ENCODE measurements around the gene DIPK1B. TPM values are rescaled to one million over a fixed set of nuclear protein-coding genes. Genes with fewer than 3 reads are reported as not detected.

The DIPK1B gene
- total RNA-seq, 1 experiment from 2014 or later = 40.4 TPM

DNA sequence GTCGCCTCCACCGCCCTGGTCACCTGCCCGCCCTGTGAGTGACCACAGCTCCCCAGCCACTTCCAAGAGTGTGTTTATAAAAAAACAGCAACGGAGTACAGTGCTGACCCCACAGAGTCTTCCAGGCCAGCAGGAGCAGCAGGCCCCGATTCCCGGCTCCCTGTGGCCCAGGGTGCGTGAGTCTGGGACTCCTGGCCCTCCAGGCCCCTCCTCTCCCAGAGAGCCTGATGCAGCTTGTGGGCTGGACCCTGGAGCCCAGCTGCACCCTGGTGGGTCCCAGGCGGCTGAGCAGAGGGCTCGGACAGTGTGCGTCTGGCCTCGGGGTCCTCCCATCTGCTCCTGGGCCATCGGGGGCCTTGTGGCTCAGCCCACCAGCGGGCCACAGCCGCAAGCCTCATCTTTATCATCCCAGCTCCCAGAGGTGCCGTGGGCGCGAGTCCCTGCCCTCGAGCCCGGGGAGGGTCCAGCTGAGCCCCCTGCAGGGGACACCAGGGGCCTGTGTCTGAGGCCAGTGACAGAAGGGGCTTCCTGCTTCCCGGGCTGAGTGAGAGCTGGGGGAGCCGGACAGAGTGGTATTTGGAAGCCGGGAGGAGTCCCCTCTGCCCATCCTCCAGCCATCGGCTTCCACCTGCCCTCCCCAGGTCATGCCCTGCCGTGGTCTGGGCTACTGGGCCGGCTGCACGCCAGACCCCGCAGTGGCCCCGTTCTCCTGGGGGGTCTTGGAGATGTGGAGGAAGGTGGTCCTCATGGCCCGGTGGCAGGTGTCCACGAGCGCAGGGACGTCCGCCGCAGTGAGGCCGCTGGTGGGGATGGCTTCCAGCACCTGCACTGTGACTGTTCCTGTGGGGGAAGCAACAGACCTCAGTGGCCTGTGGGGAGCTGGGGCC lies 39.0 kb upstream of the DIPK1B start:
- ChIA-PET CTCF (interaction anchor here (1.1 to 1.3 kb wide), 2 partner anchors 12 to 189 kb away, joined by 5 to 6 read pairs; no protein-coding TSS in a partner anchor), POLR2A (no interaction called here)
- TF ChIP-seq, protein P1, sequence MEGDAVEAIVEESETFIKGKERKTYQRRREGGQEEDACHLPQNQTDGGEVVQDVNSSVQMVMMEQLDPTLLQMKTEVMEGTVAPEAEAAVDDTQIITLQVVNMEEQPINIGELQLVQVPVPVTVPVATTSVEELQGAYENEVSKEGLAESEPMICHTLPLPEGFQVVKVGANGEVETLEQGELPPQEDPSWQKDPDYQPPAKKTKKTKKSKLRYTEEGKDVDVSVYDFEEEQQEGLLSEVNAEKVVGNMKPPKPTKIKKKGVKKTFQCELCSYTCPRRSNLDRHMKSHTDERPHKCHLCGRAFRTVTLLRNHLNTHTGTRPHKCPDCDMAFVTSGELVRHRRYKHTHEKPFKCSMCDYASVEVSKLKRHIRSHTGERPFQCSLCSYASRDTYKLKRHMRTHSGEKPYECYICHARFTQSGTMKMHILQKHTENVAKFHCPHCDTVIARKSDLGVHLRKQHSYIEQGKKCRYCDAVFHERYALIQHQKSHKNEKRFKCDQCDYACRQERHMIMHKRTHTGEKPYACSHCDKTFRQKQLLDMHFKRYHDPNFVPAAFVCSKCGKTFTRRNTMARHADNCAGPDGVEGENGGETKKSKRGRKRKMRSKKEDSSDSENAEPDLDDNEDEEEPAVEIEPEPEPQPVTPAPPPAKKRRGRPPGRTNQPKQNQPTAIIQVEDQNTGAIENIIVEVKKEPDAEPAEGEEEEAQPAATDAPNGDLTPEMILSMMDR (IDR thresholded peaks at IDR 0.05; ENCODE audit: insufficient read depth in 1 of 2, low read depth in 1 of 2, low read length in 1 of 2, severe bottlenecking in 1 of 2, unreplicated experiment in 1 of 2) = no peak
- H3K4me1 ChIP-seq = peaks cover 19% of the 10 kb centered on the region
- no peaks in the 10 kb centered on the region for H3K27me3 ChIP-seq (replicated peaks; ENCODE audit: control insufficient read depth, insufficient read depth, low read length)
- Mint-ChIP-seq H3K36me3 (ENCODE audit: insufficient read depth, unreplicated experiment) (peaks cover 30% of the 10 kb centered on the region), H3K4me1 (ENCODE audit: low read depth, unreplicated experiment) (no peaks in the 10 kb centered on the region), H3K27me3 (ENCODE audit: insufficient read depth, unreplicated experiment) (no peaks in the 10 kb centered on the region), H3K27ac (ENCODE audit: unreplicated experiment) (no peak overlapping the region), H3K9me3 (ENCODE audit: unreplicated experiment) (no peaks in the 10 kb centered on the region), H3K4me3 (ENCODE audit: unreplicated experiment) (no peak overlapping the region)
- H3K36me3 ChIP-seq (ENCODE audit: control insufficient read depth, insufficient read depth, low read length) = no peaks in the 10 kb centered on the region; the same call in 1 of the 2 replicates
- no peak for DNase-seq
- intact Hi-C loops (cut with micrococcal nuclease; ENCODE audit: unreplicated experiment) = no loop called here
- BruUV-seq (replicated peaks) = TSS peak; percentile 81
- no peaks in the 10 kb centered on the region for H3K9me3 ChIP-seq
- H3K4me3 ChIP-seq (ENCODE audit: low read depth, low read length) = no peak overlapping the region

DNA sequence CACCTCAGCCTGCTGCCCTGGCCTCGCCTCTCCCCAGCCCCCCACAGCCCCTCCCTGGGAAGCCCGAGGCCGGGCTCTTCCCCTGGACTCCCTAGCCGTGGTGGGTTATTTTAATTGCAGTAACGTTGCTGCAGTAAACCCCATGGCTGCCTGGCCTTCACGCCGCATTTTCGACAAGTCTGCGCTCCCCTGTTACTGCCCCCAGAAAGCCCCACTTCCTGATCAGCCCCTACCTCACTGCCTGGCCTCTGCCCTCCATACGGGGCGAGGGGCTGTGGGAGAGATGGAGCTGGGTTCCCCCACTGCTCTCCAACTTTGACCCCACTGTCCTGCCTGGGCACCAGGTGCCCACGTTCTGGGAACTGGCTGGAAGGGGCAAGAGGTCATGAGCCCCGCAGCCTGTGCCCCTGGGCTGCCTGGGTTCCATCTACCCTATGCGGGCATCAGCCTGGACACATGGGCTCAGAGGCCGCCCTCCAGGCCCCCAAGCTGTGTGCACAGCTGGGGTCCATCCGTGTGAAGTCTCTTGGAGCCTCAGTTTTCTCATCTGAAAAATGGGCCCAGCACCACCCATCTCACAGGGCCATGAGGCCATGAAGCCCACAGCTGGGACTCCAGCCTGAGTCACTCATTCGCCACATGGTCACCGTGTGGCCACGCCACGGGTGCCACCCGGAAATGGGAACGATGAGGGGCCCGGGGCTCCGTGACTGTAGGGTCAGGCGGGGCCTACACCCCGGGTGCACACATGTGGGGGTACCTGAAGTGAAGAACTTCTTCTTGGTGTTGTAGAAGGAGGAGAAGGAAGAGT lies 38.2 kb upstream of the DIPK1B start:
- H3K27ac Mint-ChIP-seq (ENCODE audit: unreplicated experiment) = no peak overlapping the region
- no peaks in the 10 kb centered on the region for H3K27me3 Mint-ChIP-seq (ENCODE audit: insufficient read depth, unreplicated experiment)
- no peaks in the 10 kb centered on the region for H3K4me1 Mint-ChIP-seq (ENCODE audit: low read depth, unreplicated experiment)
- Histone ChIP-seq H3K4me1 (peaks cover 19% of the 10 kb centered on the region), H3K4me3 (ENCODE audit: low read depth, low read length) (no peak overlapping the region), H3K27me3 (replicated peaks; ENCODE audit: control insufficient read depth, insufficient read depth, low read length) (no peaks in the 10 kb centered on the region), H3K36me3 (ENCODE audit: control insufficient read depth, insufficient read depth, low read length) (no peaks in the 10 kb centered on the region; the same call in 1 of the 2 replicates), H3K9me3 (no peaks in the 10 kb centered on the region)
- BruUV-seq (replicated peaks) = no TSS peak
- no peak overlapping the region for H3K4me3 Mint-ChIP-seq (ENCODE audit: unreplicated experiment)
- peaks cover 22% of the 10 kb centered on the region for H3K36me3 Mint-ChIP-seq (ENCODE audit: insufficient read depth, unreplicated experiment)
- H3K9me3 Mint-ChIP-seq (ENCODE audit: unreplicated experiment) = no peaks in the 10 kb centered on the region
- CTCF ChIA-PET = interaction anchor here (0.9 kb wide), 1 partner anchor 19 kb away, joined by 4 read pairs; no protein-coding TSS in a partner anchor
- intact Hi-C loops (cut with micrococcal nuclease; ENCODE audit: unreplicated experiment) = no loop called here
- POLR2A ChIA-PET = no interaction called here
- DNase-seq = no peak
- TF ChIP-seq, protein P1 (IDR thresholded peaks at IDR 0.05; ENCODE audit: insufficient read depth in 1 of 2, low read depth in 1 of 2, low read length in 1 of 2, severe bottlenecking in 1 of 2, unreplicated experiment in 1 of 2) = no peak

DNA sequence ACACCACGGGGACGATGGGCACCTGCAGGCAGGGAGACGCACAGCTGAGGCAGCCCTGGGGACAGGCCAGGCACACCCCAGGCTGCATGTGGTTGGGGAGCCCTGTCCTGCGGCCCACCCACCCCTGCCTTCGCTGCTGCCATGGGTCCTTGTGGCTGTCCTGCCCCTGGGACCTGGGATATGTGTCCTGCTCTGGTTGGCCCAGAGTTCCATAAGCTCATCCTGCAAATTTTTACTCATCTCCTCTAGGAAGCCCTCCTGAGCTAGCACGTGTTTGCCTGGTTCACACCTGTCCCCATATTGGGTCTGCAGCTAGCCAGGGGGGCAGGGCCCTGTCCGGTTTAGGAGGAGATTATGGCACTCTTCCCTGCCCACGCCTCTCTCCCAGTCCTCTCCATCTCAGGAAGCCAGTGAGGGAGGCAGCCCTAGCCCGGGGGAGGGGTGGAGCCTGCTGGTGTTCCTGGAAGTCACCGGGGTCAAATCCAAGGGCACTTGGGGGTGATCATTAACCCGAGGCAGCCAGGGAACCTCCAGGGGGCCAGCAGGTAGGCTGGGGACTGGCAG lies 37.5 kb upstream of the DIPK1B start:
- Histone ChIP-seq H3K9me3 (no peaks in the 10 kb centered on the region), H3K27me3 (replicated peaks; ENCODE audit: control insufficient read depth, insufficient read depth, low read length) (no peaks in the 10 kb centered on the region), H3K4me3 (ENCODE audit: low read depth, low read length) (no peak overlapping the region), H3K4me1 (peaks cover 19% of the 10 kb centered on the region), H3K36me3 (ENCODE audit: control insufficient read depth, insufficient read depth, low read length) (no peaks in the 10 kb centered on the region; the same call in 1 of the 2 replicates)
- POLR2A ChIA-PET = no interaction called here
- Mint-ChIP-seq H3K9me3 (ENCODE audit: unreplicated experiment) (no peaks in the 10 kb centered on the region), H3K4me1 (ENCODE audit: low read depth, unreplicated experiment) (no peaks in the 10 kb centered on the region), H3K4me3 (ENCODE audit: unreplicated experiment) (no peak overlapping the region), H3K36me3 (ENCODE audit: insufficient read depth, unreplicated experiment) (peaks cover 19% of the 10 kb centered on the region), H3K27ac (ENCODE audit: unreplicated experiment) (no peak overlapping the region), H3K27me3 (ENCODE audit: insufficient read depth, unreplicated experiment) (no peaks in the 10 kb centered on the region)
- CTCF ChIA-PET = interaction anchor here (0.9 kb wide), 1 partner anchor 19 kb away, joined by 4 read pairs; no protein-coding TSS in a partner anchor
- TF ChIP-seq, protein P1 (IDR thresholded peaks at IDR 0.05; ENCODE audit: insufficient read depth in 1 of 2, low read depth in 1 of 2, low read length in 1 of 2, severe bottlenecking in 1 of 2, unreplicated experiment in 1 of 2) = no peak
- intact Hi-C loops (cut with micrococcal nuclease; ENCODE audit: unreplicated experiment) = no loop called here
- DNase-seq = peak; percentile 79 to 82
- BruUV-seq (replicated peaks) = no TSS peak
